ENCODE results near the gene RAP1GAP.

RAP1GAP gene

DNA sequence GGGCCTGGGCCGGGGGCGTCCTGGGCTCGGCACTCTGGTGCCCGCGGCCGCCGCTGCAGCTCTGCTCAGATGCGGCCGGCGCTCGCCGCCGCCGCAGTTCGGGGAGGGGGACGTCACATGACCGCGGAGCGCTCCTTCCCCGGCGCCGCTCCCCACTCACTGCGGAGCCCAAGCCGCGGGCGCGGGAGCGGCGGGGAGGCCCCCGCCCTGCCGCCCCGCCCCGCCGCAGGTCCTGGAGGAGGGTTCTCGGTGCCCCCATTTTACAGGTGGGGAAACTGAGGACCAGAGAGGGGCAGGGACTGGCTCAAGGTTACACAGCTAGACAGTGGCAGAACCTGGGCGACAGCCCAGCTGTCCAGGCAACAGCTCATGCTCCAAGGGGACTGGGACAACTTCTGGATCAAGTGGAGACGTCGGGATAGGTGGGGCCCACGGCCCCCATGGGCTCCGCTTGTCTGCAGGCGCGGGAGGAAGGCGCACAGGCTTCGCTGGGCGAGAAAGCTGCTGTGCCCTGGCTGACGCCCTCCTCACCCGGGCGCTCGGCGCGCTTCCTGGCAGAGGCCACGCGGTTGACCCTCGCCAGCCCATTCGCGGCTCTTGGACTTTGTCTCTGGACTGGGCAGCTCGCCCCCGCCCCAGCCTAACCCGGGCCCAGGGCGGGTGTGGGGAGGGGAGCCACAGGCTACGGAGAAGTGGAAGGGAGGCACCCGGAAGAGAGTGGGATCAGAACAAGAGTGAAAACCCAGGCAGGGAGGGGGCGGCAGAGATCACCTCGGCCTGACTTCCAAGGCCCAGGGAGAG lies at the start of gene RAP1GAP:
TSS of gene RAP1GAP (minus strand) at position 100 of the 801 bp plus-strand sequence. CDS start 49,325 bp downstream, outside the sequence.
- Histone ChIP-seq H4K20me1 (ENCODE audit: insufficient read depth, low read length) (no peaks in the 10 kb centered on the region), H3K9ac (ENCODE audit: low read length) (no peak within 1 kb of the TSS), H3K4me3 (ENCODE audit: low read depth, low read length, poor library complexity, severe bottlenecking) (peak within 1 kb of the TSS; percentile 31), H3K36me3 (ENCODE audit: insufficient read depth, low read length) (no peaks in the 10 kb centered on the region), H3K79me2 (ENCODE audit: insufficient read depth, low read length) (no peaks in the 10 kb centered on the region), H3F3A (ENCODE audit: insufficient read depth, low read length) (no peaks in the 10 kb centered on the region), H3K4me1 (ENCODE audit: insufficient read depth, low read length, severe bottlenecking) (no peaks in the 10 kb centered on the region), H3K27me3 (ENCODE audit: insufficient read depth, low read length) (0 out of 2 replicates have a peak, but pooled peaks cover 3% of the 10 kb centered on the region), H3K27ac (ENCODE audit: low read depth, low read length, poor library complexity, severe bottlenecking) (no peak within 1 kb of the TSS), H3K4me2 (ENCODE audit: low read length) (peak within 1 kb of the TSS; percentile 51; the same call in 1 of the 2 replicates), H2AFZ (ENCODE audit: low read length) (no peak within 1 kb of the TSS), H3K9me3 (ENCODE audit: low read length) (no peaks in the 10 kb centered on the region), H3K9me2 (ENCODE audit: low read depth, low read length) (no peaks in the 10 kb centered on the region)
- TF ChIP-seq, protein P1, sequence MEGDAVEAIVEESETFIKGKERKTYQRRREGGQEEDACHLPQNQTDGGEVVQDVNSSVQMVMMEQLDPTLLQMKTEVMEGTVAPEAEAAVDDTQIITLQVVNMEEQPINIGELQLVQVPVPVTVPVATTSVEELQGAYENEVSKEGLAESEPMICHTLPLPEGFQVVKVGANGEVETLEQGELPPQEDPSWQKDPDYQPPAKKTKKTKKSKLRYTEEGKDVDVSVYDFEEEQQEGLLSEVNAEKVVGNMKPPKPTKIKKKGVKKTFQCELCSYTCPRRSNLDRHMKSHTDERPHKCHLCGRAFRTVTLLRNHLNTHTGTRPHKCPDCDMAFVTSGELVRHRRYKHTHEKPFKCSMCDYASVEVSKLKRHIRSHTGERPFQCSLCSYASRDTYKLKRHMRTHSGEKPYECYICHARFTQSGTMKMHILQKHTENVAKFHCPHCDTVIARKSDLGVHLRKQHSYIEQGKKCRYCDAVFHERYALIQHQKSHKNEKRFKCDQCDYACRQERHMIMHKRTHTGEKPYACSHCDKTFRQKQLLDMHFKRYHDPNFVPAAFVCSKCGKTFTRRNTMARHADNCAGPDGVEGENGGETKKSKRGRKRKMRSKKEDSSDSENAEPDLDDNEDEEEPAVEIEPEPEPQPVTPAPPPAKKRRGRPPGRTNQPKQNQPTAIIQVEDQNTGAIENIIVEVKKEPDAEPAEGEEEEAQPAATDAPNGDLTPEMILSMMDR (IDR thresholded peaks at IDR 0.05; ENCODE audit: low read length): 0 out of 2 replicates have a peak, but pooled peaks have one; percentile 20
- TF ChIP-seq EZH2 (IDR thresholded peaks at IDR 0.05; ENCODE audit: borderline replicate concordance, low read length): no peak

DNA sequence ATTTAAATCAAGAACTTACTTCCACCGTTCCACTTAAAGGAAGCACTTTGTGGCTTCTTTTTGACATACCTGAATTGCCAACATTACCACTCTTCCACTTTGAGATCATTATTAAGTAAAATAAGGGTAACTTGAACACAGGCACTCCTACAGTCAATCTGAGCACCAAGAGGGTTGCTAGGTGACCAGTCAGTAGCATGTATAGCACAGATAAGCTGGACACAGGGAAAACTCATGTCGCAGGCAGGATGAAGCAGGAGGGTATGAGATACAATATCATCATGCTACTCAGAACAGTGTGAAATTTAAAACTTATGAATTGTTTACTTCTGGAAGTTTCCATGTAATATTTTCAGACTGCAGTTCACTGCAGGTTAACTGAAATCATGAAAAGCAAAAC lies 47.0 kb upstream of the RAP1GAP start:
- no peak overlapping the region for H3K9ac ChIP-seq (ENCODE audit: low read length)
- H4K20me1 ChIP-seq (ENCODE audit: insufficient read depth, low read length): no peaks in the 10 kb centered on the region
- no peaks in the 10 kb centered on the region for H3K9me2 ChIP-seq (ENCODE audit: low read depth, low read length)
- H3K36me3 ChIP-seq (ENCODE audit: insufficient read depth, low read length): peaks cover 86% of the 10 kb centered on the region
- H3K9me3 ChIP-seq (ENCODE audit: low read length): no peaks in the 10 kb centered on the region
- H3K79me2 ChIP-seq (ENCODE audit: insufficient read depth, low read length): no peaks in the 10 kb centered on the region
- no peak overlapping the region for H3K4me2 ChIP-seq (ENCODE audit: low read length)
- H2AFZ ChIP-seq (ENCODE audit: low read length): no peak overlapping the region
- no peak overlapping the region for H3K4me3 ChIP-seq (ENCODE audit: low read depth, low read length, poor library complexity, severe bottlenecking)
- TF ChIP-seq EZH2 (IDR thresholded peaks at IDR 0.05; ENCODE audit: borderline replicate concordance, low read length): no peak
- TF ChIP-seq, protein P1 (IDR thresholded peaks at IDR 0.05; ENCODE audit: low read length): no peak
- H3K4me1 ChIP-seq (ENCODE audit: insufficient read depth, low read length, severe bottlenecking): no peaks in the 10 kb centered on the region
- no peaks in the 10 kb centered on the region for H3K27me3 ChIP-seq (ENCODE audit: insufficient read depth, low read length)
- no peaks in the 10 kb centered on the region for H3F3A ChIP-seq (ENCODE audit: insufficient read depth, low read length)
- H3K27ac ChIP-seq (ENCODE audit: low read depth, low read length, poor library complexity, severe bottlenecking): no peak overlapping the region

DNA sequence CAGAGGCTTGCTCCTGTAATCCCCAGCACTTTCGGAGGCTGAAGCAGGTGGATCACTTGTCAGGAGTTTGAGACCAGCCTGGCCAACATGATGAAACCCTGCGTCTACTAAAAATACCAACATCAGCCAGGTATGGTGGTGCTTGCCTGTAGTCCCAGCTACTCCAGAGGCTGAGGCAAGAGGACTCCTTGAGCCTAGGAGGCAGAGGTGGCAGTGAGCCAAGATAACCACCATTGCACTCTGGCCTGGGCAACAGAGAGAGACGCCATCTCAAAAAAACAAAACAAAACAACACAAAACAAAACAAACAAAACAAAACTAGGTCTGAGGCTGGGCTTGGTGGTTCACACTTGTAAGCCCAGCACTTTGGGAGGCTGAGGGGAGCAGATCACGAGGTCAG lies 38.7 kb upstream of the RAP1GAP start:
- peaks cover 56% of the 10 kb centered on the region for H3K36me3 ChIP-seq (ENCODE audit: insufficient read depth, low read length)
- no peak overlapping the region for H3K27ac ChIP-seq (ENCODE audit: low read depth, low read length, poor library complexity, severe bottlenecking)
- TF ChIP-seq, protein P1 (IDR thresholded peaks at IDR 0.05; ENCODE audit: low read length): no peak
- TF ChIP-seq EZH2 (IDR thresholded peaks at IDR 0.05; ENCODE audit: borderline replicate concordance, low read length): no peak
- no peak overlapping the region for H3K4me2 ChIP-seq (ENCODE audit: low read length)
- no peaks in the 10 kb centered on the region for H3K79me2 ChIP-seq (ENCODE audit: insufficient read depth, low read length)
- no peaks in the 10 kb centered on the region for H3K9me3 ChIP-seq (ENCODE audit: low read length)
- H3K27me3 ChIP-seq (ENCODE audit: insufficient read depth, low read length): no peaks in the 10 kb centered on the region
- H3K9me2 ChIP-seq (ENCODE audit: low read depth, low read length): no peaks in the 10 kb centered on the region
- H3F3A ChIP-seq (ENCODE audit: insufficient read depth, low read length): no peaks in the 10 kb centered on the region
- no peaks in the 10 kb centered on the region for H3K4me1 ChIP-seq (ENCODE audit: insufficient read depth, low read length, severe bottlenecking)
- H3K9ac ChIP-seq (ENCODE audit: low read length): no peak overlapping the region
- H4K20me1 ChIP-seq (ENCODE audit: insufficient read depth, low read length): no peaks in the 10 kb centered on the region
- no peak overlapping the region for H2AFZ ChIP-seq (ENCODE audit: low read length)
- no peak overlapping the region for H3K4me3 ChIP-seq (ENCODE audit: low read depth, low read length, poor library complexity, severe bottlenecking)
